ENCODE data around the gene GPR142.

Gene GPR142

DNA sequence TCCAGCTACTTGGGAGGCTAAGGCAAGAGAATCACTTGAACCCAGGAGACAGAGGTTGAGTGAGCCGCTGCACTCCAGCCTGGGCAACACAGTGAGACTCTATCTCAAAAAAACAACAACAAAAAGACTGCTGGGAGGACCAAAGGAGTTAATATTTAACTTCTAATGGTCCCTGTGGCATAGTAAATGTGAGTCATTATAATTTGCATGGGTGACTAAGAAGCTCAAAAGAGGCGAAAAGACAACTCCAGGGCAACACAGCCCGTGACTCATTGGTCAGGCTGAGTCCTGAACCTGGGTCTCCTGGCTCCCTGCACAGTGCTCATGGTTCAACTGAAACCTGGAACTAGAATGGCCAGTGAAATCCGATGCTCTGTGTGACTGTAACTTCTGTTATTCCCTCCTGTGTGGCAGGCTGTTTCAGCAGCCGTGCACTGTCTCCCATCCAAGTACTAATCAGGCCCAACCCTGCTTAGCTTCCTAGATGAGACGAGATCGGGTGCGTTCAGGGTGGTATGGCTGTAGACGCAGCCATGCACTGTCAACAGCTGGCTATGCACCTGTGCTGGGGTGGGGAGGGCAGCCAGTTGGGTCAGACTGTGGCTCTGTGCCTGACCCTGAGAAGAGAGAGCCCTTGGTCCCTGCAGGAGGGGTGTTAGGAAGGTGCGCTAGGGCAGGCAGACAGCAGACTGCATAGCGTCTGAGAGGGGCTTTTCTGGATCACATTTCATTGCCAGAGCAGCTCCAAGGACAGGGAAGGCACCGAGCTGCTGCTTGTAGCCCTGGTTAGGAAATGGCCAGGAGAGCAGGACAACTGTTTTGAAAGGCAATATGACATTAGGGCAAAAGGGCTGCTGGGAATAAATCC is 50.1 kb downstream of the GPR142 start:
- DNase-seq (ENCODE audit: extremely low read depth, low read depth), result no peak
- TF ChIP-seq, protein P1, sequence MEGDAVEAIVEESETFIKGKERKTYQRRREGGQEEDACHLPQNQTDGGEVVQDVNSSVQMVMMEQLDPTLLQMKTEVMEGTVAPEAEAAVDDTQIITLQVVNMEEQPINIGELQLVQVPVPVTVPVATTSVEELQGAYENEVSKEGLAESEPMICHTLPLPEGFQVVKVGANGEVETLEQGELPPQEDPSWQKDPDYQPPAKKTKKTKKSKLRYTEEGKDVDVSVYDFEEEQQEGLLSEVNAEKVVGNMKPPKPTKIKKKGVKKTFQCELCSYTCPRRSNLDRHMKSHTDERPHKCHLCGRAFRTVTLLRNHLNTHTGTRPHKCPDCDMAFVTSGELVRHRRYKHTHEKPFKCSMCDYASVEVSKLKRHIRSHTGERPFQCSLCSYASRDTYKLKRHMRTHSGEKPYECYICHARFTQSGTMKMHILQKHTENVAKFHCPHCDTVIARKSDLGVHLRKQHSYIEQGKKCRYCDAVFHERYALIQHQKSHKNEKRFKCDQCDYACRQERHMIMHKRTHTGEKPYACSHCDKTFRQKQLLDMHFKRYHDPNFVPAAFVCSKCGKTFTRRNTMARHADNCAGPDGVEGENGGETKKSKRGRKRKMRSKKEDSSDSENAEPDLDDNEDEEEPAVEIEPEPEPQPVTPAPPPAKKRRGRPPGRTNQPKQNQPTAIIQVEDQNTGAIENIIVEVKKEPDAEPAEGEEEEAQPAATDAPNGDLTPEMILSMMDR (IDR thresholded peaks at IDR 0.05; ENCODE audit: low read depth, low read length), result no peak

DNA sequence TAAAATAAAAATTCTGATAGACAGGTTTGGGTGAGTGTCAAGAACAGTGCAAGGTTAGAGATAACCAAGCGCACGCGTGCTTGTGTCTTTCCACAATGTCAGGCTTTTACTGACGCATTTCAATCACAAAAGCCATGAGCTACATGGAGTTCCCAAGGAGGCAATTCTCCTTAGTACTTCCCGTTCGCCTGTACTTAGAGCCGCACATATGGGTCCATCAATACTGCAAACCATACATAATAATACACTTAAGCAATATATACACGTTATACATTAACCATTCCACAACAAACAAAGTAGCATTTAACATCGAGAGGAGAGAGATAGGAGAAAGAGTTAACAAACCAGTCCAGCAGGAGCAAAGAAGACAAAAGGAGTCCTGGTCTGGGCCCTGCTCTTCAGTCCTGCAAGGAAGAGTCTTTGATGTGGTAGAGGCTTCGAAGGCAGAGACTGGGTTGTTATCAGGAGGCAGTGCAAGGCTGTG is 52.7 kb downstream of the GPR142 start:
- TF ChIP-seq, protein P1 (IDR thresholded peaks at IDR 0.05; ENCODE audit: low read depth, low read length), result no peak
- DNase-seq (ENCODE audit: extremely low read depth, low read depth), result no peak

Data from AG09319 (cell line).